ENCODE measurements around the gene WBP11.
A peak's percentile ranks its signal among the peaks of the same experiment; 100 is the strongest.

The WBP11 gene

GRCh38 chr12:14803011-14803829 is at the start of gene WBP11, which contains the start of gene C12orf60:
WBP11 (minus strand) TSS chr12:14803478; CDS start chr12:14801383, 2,095 bp downstream.
C12orf60 (plus strand) TSS chr12:14803670; CDS start chr12:14822936, 19,266 bp downstream.
- peak; percentile 96 for DNase-seq (ENCODE audit: low spot score)

- DNase-seq (ENCODE audit: low spot score): no peak
These were observed 49.6 kb upstream of the WBP11 start for GRCh38 chr12:14852880-14853279.

- no peak for DNase-seq (ENCODE audit: low spot score)
These were observed 47.8 kb upstream of the WBP11 start for GRCh38 chr12:14850929-14851663.

- no peak for DNase-seq (ENCODE audit: low spot score)
These were observed 46.4 kb upstream of the WBP11 start for GRCh38 chr12:14849661-14850060.

DNA sequence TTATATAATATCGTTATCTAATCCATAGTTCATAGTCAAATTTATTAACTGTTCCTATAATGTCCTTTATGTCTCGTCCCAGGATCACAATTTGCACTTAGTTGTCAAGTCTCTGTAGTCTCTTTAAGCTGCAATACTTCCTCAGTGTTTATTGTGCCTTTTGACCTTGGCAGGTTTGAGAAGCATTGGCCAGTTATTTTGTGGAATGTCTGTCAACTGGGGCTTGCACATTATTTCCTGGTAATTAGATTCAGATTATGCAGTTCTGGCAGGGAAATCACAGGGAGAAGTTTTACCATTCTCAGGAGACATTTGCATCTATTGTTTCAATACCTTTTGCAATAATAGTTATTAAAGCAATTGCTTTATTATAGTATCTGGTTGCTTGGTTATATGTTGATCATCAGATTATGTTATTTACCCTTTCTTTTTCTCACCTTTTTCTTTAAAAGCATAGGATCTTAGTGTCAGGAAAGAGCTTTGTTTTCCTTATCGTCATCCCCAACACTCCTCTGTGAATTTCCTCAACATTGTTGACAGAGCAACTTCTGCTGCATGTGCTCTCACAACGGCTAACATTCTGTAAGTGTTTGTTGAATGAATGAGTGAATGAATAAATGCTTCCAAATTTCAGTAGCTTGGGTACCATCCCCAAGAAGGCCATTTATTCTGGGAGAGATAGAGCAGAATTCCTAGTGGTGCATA is 43.8 kb upstream of the WBP11 start:
- no peak for DNase-seq (ENCODE audit: low spot score)

GRCh38 chr12:14846042-14846587 is 42.8 kb upstream of the WBP11 start:
- DNase-seq (ENCODE audit: low spot score): no peak

GRCh38 chr12:14845350-14845750 is 42.1 kb upstream of the WBP11 start:
- DNase-seq (ENCODE audit: low spot score): peak; percentile 74

DNA sequence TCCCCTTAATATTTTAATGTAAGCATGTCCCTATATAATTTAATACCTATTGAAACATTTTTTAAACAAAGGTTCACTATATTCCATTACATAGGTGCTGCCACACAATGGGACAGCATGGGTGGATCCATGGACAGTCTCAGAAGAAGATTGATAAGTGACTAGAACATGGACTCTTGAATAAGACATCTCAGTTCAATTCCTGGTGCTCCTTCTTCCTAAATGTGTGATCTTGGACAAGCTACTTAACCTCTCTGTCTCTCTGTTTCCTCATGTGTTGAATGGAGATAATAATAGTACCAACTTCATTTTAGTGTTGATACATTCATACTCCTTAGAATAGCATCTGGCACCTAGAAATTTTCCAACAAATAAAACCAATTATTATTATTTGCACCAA is 41.1 kb upstream of the WBP11 start:
- DNase-seq (ENCODE audit: low spot score): no peak

- DNase-seq (ENCODE audit: low spot score): no peak
These were observed 40.2 kb upstream of the WBP11 start, which contains the start of gene ART4 for GRCh38 chr12:14843425-14843887. ART4 (minus strand) TSS chr12:14843526; CDS start chr12:14843113, 413 bp downstream.

- DNase-seq (ENCODE audit: low spot score): no peak
These were observed 39.0 kb upstream of the WBP11 start for GRCh38 chr12:14842315-14842714.

GRCh38 chr12:14841761-14842160 is 38.5 kb upstream of the WBP11 start:
- no peak for DNase-seq (ENCODE audit: low spot score)

DNA sequence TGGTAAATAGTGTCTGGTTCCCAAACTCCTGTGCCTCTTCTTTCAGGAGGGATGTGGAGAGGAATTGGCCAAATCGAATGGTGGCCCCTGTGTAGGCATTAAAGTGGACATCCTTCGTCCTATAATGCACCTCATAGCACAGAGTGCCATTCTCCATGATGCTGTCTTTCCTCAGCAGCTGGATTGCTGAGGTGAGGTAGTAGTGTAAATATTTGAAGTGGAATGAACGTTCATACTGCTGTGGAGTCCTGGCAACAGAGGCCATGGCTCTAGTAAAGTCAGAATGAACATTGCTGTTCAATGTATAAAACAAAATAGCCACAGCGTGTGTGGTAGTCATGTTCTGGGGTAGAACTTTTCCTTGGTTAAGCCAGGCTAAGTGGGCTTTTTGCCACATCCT is 37.3 kb upstream of the WBP11 start:
- DNase-seq (ENCODE audit: low spot score): no peak

DNA sequence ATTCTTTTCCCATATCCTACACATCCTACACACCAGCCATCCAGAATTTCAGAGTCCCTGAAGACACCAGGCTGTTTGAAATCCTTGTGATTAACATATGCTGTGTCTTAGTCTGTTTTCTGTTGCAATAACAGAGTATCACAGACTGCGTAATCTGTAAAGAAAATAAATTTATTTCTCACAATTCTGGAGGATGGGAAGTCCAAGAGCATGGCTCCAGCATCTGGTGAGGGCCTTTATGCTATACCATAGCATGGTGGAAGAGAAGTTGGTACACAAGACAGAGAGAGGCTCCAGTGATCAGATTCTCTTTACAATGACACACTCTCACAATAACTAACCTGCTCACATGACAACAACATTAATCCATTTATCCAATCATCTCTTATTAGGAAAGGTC is 36.0 kb upstream of the WBP11 start:
- DNase-seq (ENCODE audit: low spot score): no peak

DNA sequence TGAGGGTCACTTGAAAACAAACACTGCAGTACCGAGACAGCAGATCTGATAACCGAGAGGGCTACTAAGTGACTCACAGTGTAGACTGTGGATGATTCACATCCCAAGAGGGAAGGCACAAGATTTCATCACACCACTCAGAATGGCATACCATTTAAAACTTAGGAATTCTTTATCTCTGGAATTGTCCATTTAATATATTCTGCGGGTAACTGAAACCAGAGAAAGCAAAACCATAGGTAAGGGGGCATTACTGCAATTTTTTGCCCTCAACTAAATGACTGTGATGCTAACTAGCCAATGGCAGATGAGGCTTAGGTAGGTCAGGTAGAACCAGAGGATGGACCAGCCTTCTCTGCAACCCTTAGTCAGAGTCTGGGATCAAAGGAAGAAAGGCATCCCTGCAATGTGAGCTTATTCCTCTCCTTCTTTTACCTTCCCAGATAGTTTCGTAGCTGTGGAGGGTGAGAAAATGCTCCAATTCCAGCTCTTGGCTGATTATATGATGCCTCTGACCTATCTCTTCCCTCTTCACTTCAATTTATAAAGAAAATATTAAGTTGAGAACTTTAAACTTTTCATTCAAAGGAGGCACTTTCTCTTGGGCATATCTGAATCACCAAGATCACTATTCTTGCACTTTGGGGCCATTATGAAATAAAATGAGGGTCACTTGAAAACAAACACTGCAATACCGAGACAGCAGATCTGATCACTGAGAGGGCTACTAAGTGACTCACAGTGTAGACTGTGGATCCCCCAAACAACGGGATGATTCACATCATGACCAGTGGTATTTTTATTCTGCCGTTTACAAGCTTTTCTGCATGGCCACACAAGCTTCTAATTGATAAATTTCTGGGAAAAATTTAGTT is 33.3 kb upstream of the WBP11 start:
- no peak for DNase-seq (ENCODE audit: low spot score)

GRCh38 chr12:14834509-14834908 is 31.2 kb upstream of the WBP11 start:
- DNase-seq (ENCODE audit: low spot score): no peak

DNA sequence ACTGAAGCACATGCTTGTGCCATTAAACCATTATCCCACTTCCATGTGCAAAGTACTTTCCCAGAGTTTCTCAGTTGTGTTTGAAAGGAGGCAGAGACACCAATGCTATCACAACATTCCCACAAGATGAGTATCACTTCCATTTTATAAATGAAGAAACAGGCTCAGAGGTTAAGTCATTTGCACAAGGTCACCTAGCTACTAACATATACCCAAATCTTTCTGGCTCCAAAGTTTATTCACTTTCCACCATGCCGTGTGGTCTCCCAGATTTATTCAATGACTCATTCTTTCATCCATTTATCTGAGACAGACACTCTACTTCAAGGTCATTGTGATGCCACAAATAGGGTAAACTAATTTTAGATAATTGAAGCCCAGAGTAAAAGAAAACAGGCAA is 30.7 kb upstream of the WBP11 start:
- no peak for DNase-seq (ENCODE audit: low spot score)

- DNase-seq (ENCODE audit: low spot score): no peak
These were observed 30.1 kb upstream of the WBP11 start for GRCh38 chr12:14833336-14833735.

DNA sequence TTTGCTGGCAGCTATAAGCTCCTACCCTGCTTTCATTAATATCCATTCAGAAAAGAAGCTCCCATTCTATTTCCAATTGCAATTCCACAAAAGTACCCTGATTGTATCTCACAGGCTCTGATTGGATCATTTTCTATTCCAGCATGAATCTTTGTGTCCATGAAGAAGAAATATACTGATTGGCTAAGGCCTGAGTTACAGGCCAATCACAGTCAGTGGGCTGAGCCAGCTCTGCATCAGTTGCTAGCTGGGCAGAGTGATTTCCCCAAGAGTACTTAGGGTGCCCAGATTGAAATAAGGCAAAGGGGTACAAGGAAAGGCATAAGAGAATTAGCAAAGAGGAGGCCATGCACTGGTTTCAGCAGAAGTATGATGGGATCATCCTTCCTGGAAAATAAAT is 25.6 kb upstream of the WBP11 start:
- no peak for DNase-seq (ENCODE audit: low spot score)

DNA sequence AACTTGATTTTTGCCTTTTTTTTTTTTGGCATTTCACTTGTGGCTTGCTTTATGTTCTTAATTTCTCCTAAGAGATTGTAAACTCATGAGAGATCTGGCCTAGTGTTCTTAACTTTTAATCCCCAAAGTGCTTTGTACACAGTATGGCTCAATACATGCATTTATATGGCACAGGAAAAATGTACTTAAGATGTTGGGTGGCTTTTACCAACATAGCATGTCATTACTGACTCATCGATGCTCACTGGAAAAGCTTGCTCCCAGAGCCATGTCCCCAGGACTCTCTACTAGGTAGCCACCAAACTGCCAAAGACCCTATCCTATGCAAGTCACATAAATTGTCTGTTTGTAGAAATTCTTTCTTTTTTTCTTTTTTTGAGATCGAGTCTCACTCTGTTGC is 23.8 kb upstream of the WBP11 start:
- DNase-seq (ENCODE audit: low spot score): no peak

DNA sequence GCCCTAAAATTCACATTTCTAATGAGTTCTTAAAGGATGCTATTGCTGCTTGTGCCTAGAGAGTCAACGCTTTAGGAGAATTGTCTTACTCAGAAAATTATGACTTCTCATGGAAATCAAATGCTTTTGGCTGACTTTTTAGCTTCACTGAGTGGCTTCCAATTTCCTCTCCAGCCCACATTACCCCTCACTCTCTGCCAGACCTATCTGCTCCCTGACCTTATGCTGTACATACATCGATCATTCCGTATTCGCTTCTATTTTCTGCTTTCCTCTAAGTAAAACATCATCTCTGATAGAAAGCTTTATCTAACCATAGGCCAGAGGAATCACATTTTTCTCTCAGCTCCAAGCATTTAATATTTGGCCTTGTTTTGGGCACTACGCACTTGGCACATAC is 23.2 kb upstream of the WBP11 start:
- no peak for DNase-seq (ENCODE audit: low spot score)

- no peak for DNase-seq (ENCODE audit: low spot score)
These were observed 22.0 kb upstream of the WBP11 start for GRCh38 chr12:14825256-14825655.

Data from CD4-positive, alpha-beta T cell treated with Interleukin-2 at 100 ng/mL for 4 hours (primary cell).